AG09319 (cell line): ENCODE data around the gene TMBIM1.

ENCODE experiments used
- DNase-seq: peaks from one replicate; pipeline ENCODE4 v3.0.0-alpha.2; 2010; ENCODE audit warnings: low read depth; ENCODE audit errors: extremely low read depth
- CTCF ChIP-seq: IDR thresholded peaks from 2 replicates; pipeline ENCODE4 v1.5.1; 2011; ENCODE audit warnings: low read depth, mild to moderate bottlenecking, inconsistent platforms, low read length, moderate library complexity

Gene TMBIM1

GRCh38 chr2:218249691-218250090, 42.6 kb downstream of the TMBIM1 start:
- no peak for TF ChIP-seq CTCF

DNA sequence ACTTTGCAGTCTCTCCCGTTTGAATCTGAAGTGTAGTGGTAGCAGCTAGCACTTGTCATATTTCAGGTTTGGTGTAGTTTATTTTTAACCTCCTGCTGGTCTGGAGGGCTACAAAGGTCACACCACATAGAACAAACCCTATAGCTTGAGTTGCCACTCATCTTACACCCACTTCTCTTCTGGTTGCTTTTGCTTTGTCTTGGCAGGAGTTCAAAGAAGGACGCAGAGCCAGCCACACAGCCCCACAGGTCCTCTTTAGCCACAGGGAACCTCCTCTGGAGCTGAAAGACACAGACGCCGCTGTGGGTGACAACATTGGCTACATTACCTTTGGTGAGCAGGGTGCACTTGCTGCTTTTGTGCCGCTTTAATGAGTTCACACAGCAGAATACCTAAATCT, 47.1 kb downstream of the TMBIM1 start:
- TF ChIP-seq CTCF, result no peak
- DNase-seq, result no peak

More at GRCh38 chr2:218249691-218250090, 42.6 kb downstream of the TMBIM1 start:
- DNase-seq, result no peak

- no peak for DNase-seq
- no peak for TF ChIP-seq CTCF
Observed at GRCh38 chr2:218244665-218245064, 47.6 kb downstream of the TMBIM1 start.

DNA sequence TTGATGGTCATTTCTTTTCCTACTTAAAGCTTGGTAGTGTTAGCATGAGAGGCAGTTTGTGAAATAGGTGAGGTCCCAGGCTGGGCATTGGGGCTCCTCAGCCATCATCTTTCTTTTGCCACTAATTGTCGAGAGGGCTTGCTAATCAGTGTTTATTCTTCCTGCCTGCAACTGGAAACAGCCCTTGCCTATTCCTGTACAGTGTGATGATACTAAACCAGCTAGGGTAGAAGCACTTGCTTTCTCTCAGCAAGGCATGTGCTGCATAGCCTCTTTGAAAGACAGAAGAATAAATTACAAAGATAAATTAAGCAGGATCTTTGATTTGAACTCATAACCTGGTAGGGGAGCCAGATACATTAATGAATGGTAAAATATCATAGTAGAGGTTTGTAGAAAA, 48.1 kb downstream of the TMBIM1 start:
- no peak for TF ChIP-seq CTCF
- no peak for DNase-seq

GRCh38 chr2:218238887-218239286, 53.4 kb downstream of the TMBIM1 start:
- DNase-seq, result no peak
- TF ChIP-seq CTCF, result no peak

DNA sequence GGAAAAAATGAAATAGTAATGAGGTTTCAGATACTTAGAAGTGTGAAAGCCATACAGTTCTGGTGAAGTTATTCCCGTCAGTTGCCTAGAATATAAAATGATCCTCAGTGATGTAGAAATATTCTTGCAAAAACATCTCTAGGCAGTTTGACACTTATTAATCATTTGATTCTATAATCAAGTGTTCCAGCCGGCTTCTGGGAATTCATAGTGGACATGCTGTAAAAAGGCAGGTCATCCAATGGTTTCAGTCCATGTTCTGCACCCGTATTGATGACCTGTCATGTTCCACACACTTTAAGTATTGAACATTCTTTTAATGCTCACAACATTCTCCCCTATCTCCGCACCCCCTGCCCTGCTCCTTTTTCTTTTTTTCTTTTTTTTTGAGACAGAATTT, 55.5 kb downstream of the TMBIM1 start:
- DNase-seq, result no peak
- no peak for TF ChIP-seq CTCF

DNA sequence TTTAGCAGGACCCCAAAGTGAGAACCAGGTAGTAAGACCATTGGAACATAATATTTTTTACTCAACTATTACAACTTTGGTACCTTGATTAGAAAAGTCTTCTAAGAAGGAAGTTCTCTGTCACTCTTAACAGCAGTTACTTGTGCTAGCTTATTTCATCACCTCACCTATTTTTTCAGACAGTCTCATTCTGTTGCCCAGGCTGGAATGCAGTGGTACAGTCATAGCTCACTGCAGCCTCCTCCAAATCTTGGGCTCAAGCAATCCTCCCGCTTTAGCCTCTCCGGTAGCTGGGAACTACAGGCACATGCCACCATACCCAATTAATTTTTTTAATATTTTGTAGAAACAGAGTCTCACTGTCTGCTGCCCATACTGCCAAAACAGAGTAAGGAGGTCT, 57.3 kb downstream of the TMBIM1 start:
- DNase-seq, result no peak
- no peak for TF ChIP-seq CTCF

- no peak for DNase-seq
- no peak for TF ChIP-seq CTCF
Observed at GRCh38 chr2:218234521-218234920, 57.8 kb downstream of the TMBIM1 start.
